Measurements from ENCODE around the gene UBE2L3. TPM values are rescaled to one million over a fixed set of nuclear protein-coding genes. Genes with fewer than 3 reads are reported as not detected.

UBE2L3 gene
- total and polyA plus RNA-seq, 2 of the 13 experiments (the other 11 are each of a cell fraction or from before 2014, with no cell fraction given): 30.2 to 58.1 TPM

- H3K27ac ChIP-seq (ENCODE audit: extremely low read length, insufficient read depth, low read length): peak overlapping the region; percentile 77
- H3K4me2 ChIP-seq (ENCODE audit: low read depth, low read length): peak overlapping the region; percentile 93
- H3K36me3 ChIP-seq (replicated peaks in 1 of 2; ENCODE audit: control insufficient read depth in 1 of 2, insufficient read depth in 2 of 2, low read length in 2 of 2): peaks cover 2 to 21% of the 10 kb centered on the region in 2 experiments; a peak in 4 of 5 replicates
- H4K20me1 ChIP-seq (ENCODE audit: insufficient read depth, low read length): no peaks in the 10 kb centered on the region
- ChIA-PET CTCF (ENCODE audit: low intra/inter-chr PET ratio, low total read pairs) (no interaction called here), POLR2A (interaction anchor here (2.1 to 3.3 kb wide), 2 partner anchors 9 to 15 kb away, joined by 10 to 17 read pairs; partner anchors contain the start of genes PPIL2 and SDF2L1)
- peak overlapping the region; percentile 7 for H2AFZ ChIP-seq (ENCODE audit: low read length)
- no peaks in the 10 kb centered on the region for H3K9me3 ChIP-seq (ENCODE audit: low read length)
- DNase-seq (ENCODE audit: low spot score) (no peak), FAIRE-seq (no peak), ATAC-seq (peak; percentile 39)
- in situ Hi-C loops (cut with HindIII; ENCODE audit: extremely low pct_ligation_motif_present, low pct_unique_long_range_greater_than_20kb) (no loop called here), intact Hi-C loops (cut with micrococcal nuclease; ENCODE audit: unreplicated experiment) (no loop called here)
- H3K79me2 ChIP-seq (ENCODE audit: insufficient read depth, low read length): peaks cover 2% of the 10 kb centered on the region
- TF ChIP-seq PHF20 (CRISPR knock-in tag; IDR thresholded peaks at IDR 0.05) (no peak), SAP130 (CRISPR knock-in tag; IDR thresholded peaks at IDR 0.05; ENCODE audit: low read depth) (peak; percentile 26; the same call in 1 of the 2 replicates), ZNF543 (CRISPR knock-in tag; IDR thresholded peaks at IDR 0.05) (0 out of 2 replicates have a peak, but pooled peaks have one; percentile 21), ZNF292 (CRISPR knock-in tag; IDR thresholded peaks at IDR 0.05; ENCODE audit: borderline replicate concordance, low read depth) (no peak)
- TF ChIP-seq, protein P1, sequence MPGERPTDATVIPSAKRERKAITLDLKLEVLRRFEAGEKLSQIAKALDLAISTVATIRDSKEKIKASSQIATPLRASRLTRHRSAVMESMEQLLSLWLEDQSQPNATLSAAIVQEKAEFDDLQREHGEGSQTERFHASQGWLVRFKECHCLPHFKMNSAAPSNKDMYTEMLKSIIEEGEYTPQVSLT (CRISPR knock-in tag; IDR thresholded peaks at IDR 0.05; ENCODE audit: borderline replicate concordance, low read depth): 0 out of 2 replicates have a peak, but pooled peaks have one; percentile 11
- TF ChIP-seq, protein P2, sequence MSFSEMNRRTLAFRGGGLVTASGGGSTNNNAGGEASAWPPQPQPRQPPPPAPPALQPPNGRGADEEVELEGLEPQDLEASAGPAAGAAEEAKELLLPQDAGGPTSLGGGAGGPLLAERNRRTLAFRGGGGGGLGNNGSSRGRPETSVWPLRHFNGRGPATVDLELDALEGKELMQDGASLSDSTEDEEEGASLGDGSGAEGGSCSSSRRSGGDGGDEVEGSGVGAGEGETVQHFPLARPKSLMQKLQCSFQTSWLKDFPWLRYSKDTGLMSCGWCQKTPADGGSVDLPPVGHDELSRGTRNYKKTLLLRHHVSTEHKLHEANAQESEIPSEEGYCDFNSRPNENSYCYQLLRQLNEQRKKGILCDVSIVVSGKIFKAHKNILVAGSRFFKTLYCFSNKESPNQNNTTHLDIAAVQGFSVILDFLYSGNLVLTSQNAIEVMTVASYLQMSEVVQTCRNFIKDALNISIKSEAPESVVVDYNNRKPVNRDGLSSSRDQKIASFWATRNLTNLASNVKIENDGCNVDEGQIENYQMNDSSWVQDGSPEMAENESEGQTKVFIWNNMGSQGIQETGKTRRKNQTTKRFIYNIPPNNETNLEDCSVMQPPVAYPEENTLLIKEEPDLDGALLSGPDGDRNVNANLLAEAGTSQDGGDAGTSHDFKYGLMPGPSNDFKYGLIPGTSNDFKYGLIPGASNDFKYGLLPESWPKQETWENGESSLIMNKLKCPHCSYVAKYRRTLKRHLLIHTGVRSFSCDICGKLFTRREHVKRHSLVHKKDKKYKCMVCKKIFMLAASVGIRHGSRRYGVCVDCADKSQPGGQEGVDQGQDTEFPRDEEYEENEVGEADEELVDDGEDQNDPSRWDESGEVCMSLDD (CRISPR knock-in tag; IDR thresholded peaks at IDR 0.05; ENCODE audit: borderline replicate concordance): no peak
- H3K4me3 ChIP-seq (replicated peaks in 1 of 3; ENCODE audit: insufficient read depth in 1 of 3, low read depth in 2 of 3, low read length in 3 of 3): peak overlapping the region; percentile 64 to 86 (median 77)
- H3K9ac ChIP-seq (ENCODE audit: insufficient read depth, low read depth, low read length): peak overlapping the region; percentile 73
- H3K4me1 ChIP-seq (ENCODE audit: insufficient read depth, low read length): peaks cover 34% of the 10 kb centered on the region
- no peaks in the 10 kb centered on the region; a peak in 1 of 5 replicates for H3K27me3 ChIP-seq (ENCODE audit: control insufficient read depth in 1 of 2, insufficient read depth in 2 of 2, low read length in 2 of 2)
- BruUV-seq (replicated peaks): TSS peak; percentile 88
- WGBS (ENCODE audit: low lambda C conversion rate): 11% methylated on average over 6 of the region's 6 CpGs
Observed at GRCh38 chr22:21650823-21651520, 83.5 kb downstream of the UBE2L3 start.
